Dermis microvascular lymphatic vessel endothelial cell (primary cell): ENCODE data around the gene RETNLB. TPM values are rescaled to one million over a fixed set of nuclear protein-coding genes. Genes with fewer than 3 reads are reported as not detected.

Experiments used
- total RNA-seq: library from RNA; depleted of rRNA; stranded (reverse); fragments of >200 nt; gene quantifications from 2 replicates; pipeline ENCODE4 v1.2.1, GENCODE V29; 2014

The RETNLB gene
- total RNA-seq, 1 donor from 2014 or later, result not detected

Other genes starting within 250 kb of the RETNLB start
- under 0.01 and 0.13 TPM in 2 replicates for gene MYH15, start 246.8 kb downstream of the RETNLB start, total RNA-seq
- 17.2 and 24.6 TPM in 2 replicates for gene CIP2A, start 168.0 kb downstream of the RETNLB start, total RNA-seq
- gene DZIP3, start 167.7 kb downstream of the RETNLB start, total RNA-seq, result 2.7 and 3.5 TPM in 2 replicates
- gene TRAT1, start 65.4 kb upstream of the RETNLB start, total RNA-seq, result not detected in 2 replicates
- gene GUCA1C, start 196.5 kb upstream of the RETNLB start, total RNA-seq, result not detected in 2 replicates